Measurements from ENCODE around the gene MAT2B.

DNA sequence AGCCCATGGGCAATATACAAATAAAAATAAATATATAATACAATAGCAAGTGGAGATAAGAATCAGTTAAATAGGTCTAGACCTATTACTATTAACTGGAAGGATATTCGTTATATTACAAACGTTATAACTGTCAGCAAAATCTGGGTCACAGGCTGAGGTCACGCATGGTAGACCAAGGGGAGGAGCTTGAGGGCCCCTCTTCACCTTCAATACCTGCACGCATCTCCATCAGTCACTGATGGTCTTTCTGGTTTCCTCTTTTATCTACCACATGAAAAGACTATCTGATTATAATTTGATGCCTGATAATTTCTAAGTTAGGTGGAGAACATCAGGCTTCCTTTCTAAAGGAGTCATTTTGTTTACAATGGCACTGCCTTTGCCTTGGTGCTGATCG lies 43.2 kb downstream of the MAT2B start:
- TF ChIP-seq BACH1 (IDR thresholded peaks at IDR 0.05; ENCODE audit: low read length) (no peak), CHD2 (IDR thresholded peaks at IDR 0.05; ENCODE audit: low read length) (no peak), CBX8 (IDR thresholded peaks at IDR 0.05; ENCODE audit: borderline replicate concordance, low read depth, low read length) (no peak), ZNF274 (IDR thresholded peaks at IDR 0.05; ENCODE audit: borderline replicate concordance, extremely low read depth, low read length) (no peak)
- TF ChIP-seq, protein P1, sequence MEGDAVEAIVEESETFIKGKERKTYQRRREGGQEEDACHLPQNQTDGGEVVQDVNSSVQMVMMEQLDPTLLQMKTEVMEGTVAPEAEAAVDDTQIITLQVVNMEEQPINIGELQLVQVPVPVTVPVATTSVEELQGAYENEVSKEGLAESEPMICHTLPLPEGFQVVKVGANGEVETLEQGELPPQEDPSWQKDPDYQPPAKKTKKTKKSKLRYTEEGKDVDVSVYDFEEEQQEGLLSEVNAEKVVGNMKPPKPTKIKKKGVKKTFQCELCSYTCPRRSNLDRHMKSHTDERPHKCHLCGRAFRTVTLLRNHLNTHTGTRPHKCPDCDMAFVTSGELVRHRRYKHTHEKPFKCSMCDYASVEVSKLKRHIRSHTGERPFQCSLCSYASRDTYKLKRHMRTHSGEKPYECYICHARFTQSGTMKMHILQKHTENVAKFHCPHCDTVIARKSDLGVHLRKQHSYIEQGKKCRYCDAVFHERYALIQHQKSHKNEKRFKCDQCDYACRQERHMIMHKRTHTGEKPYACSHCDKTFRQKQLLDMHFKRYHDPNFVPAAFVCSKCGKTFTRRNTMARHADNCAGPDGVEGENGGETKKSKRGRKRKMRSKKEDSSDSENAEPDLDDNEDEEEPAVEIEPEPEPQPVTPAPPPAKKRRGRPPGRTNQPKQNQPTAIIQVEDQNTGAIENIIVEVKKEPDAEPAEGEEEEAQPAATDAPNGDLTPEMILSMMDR (IDR thresholded peaks at IDR 0.05; ENCODE audit: control extremely low read depth in 1 of 3, insufficient read depth in 1 of 3, low read depth in 1 of 3, low read length in 3 of 3) = no peak
- TF ChIP-seq, protein P2, sequence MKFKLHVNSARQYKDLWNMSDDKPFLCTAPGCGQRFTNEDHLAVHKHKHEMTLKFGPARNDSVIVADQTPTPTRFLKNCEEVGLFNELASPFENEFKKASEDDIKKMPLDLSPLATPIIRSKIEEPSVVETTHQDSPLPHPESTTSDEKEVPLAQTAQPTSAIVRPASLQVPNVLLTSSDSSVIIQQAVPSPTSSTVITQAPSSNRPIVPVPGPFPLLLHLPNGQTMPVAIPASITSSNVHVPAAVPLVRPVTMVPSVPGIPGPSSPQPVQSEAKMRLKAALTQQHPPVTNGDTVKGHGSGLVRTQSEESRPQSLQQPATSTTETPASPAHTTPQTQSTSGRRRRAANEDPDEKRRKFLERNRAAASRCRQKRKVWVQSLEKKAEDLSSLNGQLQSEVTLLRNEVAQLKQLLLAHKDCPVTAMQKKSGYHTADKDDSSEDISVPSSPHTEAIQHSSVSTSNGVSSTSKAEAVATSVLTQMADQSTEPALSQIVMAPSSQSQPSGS (IDR thresholded peaks at IDR 0.05; ENCODE audit: low read length) = no peak
